HG03097 (cell line): ENCODE measurements around the gene RGR.

Experiments used
- ATAC-seq: cut with Tn5 transposase; IDR thresholded peaks from one replicate; pipeline ENCODE4 v1.9.1; 2021; ENCODE audit not compliant: unreplicated experiment, low FRiP score

Gene RGR

GRCh38 chr10:84216834-84217233 lies 28.0 kb upstream of the RGR start:
- ATAC-seq = no peak

GRCh38 chr10:84217746-84218145 lies 27.1 kb upstream of the RGR start:
- ATAC-seq = no peak

- ATAC-seq = no peak
Observed at GRCh38 chr10:84221916-84222315, 22.9 kb upstream of the RGR start.

GRCh38 chr10:84224411-84225028 lies 20.3 kb upstream of the RGR start:
- no peak for ATAC-seq

GRCh38 chr10:84225427-84226173 lies 19.3 kb upstream of the RGR start, which contains the start of gene LRIT2:
Gene LRIT2, minus strand, starts transcription at chr10:84225544. Its CDS starts 24 bp downstream, at chr10:84225520.
- no peak for ATAC-seq

- ATAC-seq = no peak
Observed at GRCh38 chr10:84226616-84227015, 18.2 kb upstream of the RGR start.

- ATAC-seq = no peak
Observed at GRCh38 chr10:84227810-84228209, 17.0 kb upstream of the RGR start.

GRCh38 chr10:84230359-84230758 lies 14.5 kb upstream of the RGR start:
- no peak for ATAC-seq

- no peak for ATAC-seq
Observed at GRCh38 chr10:84232376-84232775, 12.5 kb upstream of the RGR start.

- ATAC-seq = no peak
Observed at GRCh38 chr10:84233940-84234339, 10.9 kb upstream of the RGR start.

GRCh38 chr10:84234479-84234878 lies 10.4 kb upstream of the RGR start:
- ATAC-seq = no peak

GRCh38 chr10:84235096-84235495 lies 9.8 kb upstream of the RGR start:
- no peak for ATAC-seq

GRCh38 chr10:84236807-84237198 lies 8.1 kb upstream of the RGR start:
- ATAC-seq = no peak

GRCh38 chr10:84237199-84238051 lies 7.4 kb upstream of the RGR start:
- ATAC-seq = no peak

- ATAC-seq = no peak
Observed at GRCh38 chr10:84238909-84239308, 5.9 kb upstream of the RGR start.

GRCh38 chr10:84241185-84241790 lies 3.6 kb upstream of the RGR start, which contains the start of gene LRIT1:
Gene LRIT1, minus strand, starts transcription at chr10:84241546. Its CDS starts 107 bp downstream, at chr10:84241439.
- ATAC-seq = no peak

- ATAC-seq = no peak
Observed at GRCh38 chr10:84243759-84244158, 1.1 kb upstream of the RGR start.

GRCh38 chr10:84247496-84247895 lies 2.6 kb downstream of the RGR start:
- no peak for ATAC-seq

GRCh38 chr10:84248794-84249193 lies 3.9 kb downstream of the RGR start:
- ATAC-seq = no peak

GRCh38 chr10:84254552-84255478 lies 10.0 kb downstream of the RGR start:
- ATAC-seq = no peak
